HEK293 (cell line): ENCODE results near the gene KRAS.

Experiments used
- BCL11B ChIP-seq: fragments of 450-650 bp; formaldehyde crosslinking; IDR thresholded peaks from 2 replicates; pipeline ENCODE4 v1.5.1; 2016; ENCODE audit warnings: low read depth, missing biosample characterization, missing genetic modification characterization
- HOXD13 ChIP-seq: sonication (generic); formaldehyde crosslinking; IDR thresholded peaks from 2 replicates; pipeline ENCODE4 v1.8.0; 2022; ENCODE audit warnings: missing genetic modification reagents, borderline replicate concordance
- KLF7 ChIP-seq: fragments of 450-650 bp; formaldehyde crosslinking; IDR thresholded peaks from 2 replicates; pipeline ENCODE4 v1.5.1; 2016; ENCODE audit warnings: missing biosample characterization, missing genetic modification characterization, borderline replicate concordance
- KLF9 ChIP-seq: fragments of 450-650 bp; formaldehyde crosslinking; IDR thresholded peaks from 2 replicates; pipeline ENCODE4 v1.5.1; 2016; ENCODE audit warnings: missing biosample characterization, missing genetic modification characterization, low read depth
- OVOL3 ChIP-seq: fragments of 450-650 bp; formaldehyde crosslinking; IDR thresholded peaks from 2 replicates; pipeline ENCODE4 v1.5.1; 2016; ENCODE audit warnings: missing biosample characterization, missing genetic modification characterization
- ZBTB7A ChIP-seq: fragments of 450-650 bp; formaldehyde crosslinking; IDR thresholded peaks from 2 replicates; pipeline ENCODE4 v1.5.1; 2016; ENCODE audit warnings: low read depth, missing biosample characterization, missing genetic modification characterization
- ZEB2 ChIP-seq: fragments of 450-650 bp; formaldehyde crosslinking; IDR thresholded peaks from 2 replicates; pipeline ENCODE4 v1.5.1; 2016; ENCODE audit warnings: missing biosample characterization, missing genetic modification characterization
- ZFP69B ChIP-seq: fragments of 450-650 bp; formaldehyde crosslinking; IDR thresholded peaks from 2 replicates; pipeline ENCODE4 v1.5.1; 2016; ENCODE audit warnings: missing biosample characterization, missing genetic modification characterization
- ZNF10 ChIP-seq: fragments of 450-650 bp; formaldehyde crosslinking; IDR thresholded peaks from 2 replicates; pipeline ENCODE4 v1.5.1; 2017; ENCODE audit warnings: missing biosample characterization, missing genetic modification characterization
- ZNF132 ChIP-seq: fragments of 450-650 bp; formaldehyde crosslinking; IDR thresholded peaks from 2 replicates; pipeline ENCODE4 v1.5.1; 2017; ENCODE audit warnings: missing biosample characterization, missing genetic modification characterization, borderline replicate concordance
- ZNF133 ChIP-seq: fragments of 450-650 bp; formaldehyde crosslinking; IDR thresholded peaks from 2 replicates; pipeline ENCODE4 v1.5.1; 2016; ENCODE audit warnings: missing biosample characterization, missing genetic modification characterization
- ZNF221 ChIP-seq: fragments of 450-650 bp; formaldehyde crosslinking; IDR thresholded peaks from 2 replicates; pipeline ENCODE4 v1.5.1; 2017; ENCODE audit warnings: missing biosample characterization, missing genetic modification characterization, borderline replicate concordance
- ZNF324 ChIP-seq: fragments of 450-650 bp; formaldehyde crosslinking; IDR thresholded peaks from 2 replicates; pipeline ENCODE4 v1.5.1; 2016; ENCODE audit warnings: missing biosample characterization, missing genetic modification characterization
- ZNF350 ChIP-seq: fragments of 450-650 bp; formaldehyde crosslinking; IDR thresholded peaks from 2 replicates; pipeline ENCODE4 v1.5.0; 2017; ENCODE audit warnings: missing biosample characterization, mild to moderate bottlenecking, missing genetic modification characterization
- ZNF354C ChIP-seq: fragments of 450-650 bp; formaldehyde crosslinking; IDR thresholded peaks from 2 replicates; pipeline ENCODE4 v1.5.1; 2016; ENCODE audit warnings: missing biosample characterization, missing genetic modification characterization, low read depth, borderline replicate concordance
- ZNF561 ChIP-seq: fragments of 450-650 bp; IDR thresholded peaks from 2 replicates; pipeline ENCODE4 v1.5.1; 2018; ENCODE audit warnings: missing biosample characterization, missing genetic modification characterization, borderline replicate concordance
- ZNF626 ChIP-seq: fragments of 450-650 bp; sonication (Bioruptor Pico); formaldehyde crosslinking; IDR thresholded peaks from 2 replicates; pipeline ENCODE4 v1.5.1; 2018; ENCODE audit warnings: missing biosample characterization, missing genetic modification characterization, inconsistent platforms
- ZNF660 ChIP-seq: fragments of 450-650 bp; IDR thresholded peaks from 2 replicates; pipeline ENCODE4 v1.5.1; 2018; ENCODE audit warnings: missing biosample characterization, mild to moderate bottlenecking, missing genetic modification characterization
- ZNF747 ChIP-seq: fragments of 450-650 bp; formaldehyde crosslinking; IDR thresholded peaks from 2 replicates; pipeline ENCODE4 v1.5.1; 2016; ENCODE audit warnings: missing biosample characterization, missing genetic modification characterization
- ZNF768 ChIP-seq: fragments of 450-650 bp; formaldehyde crosslinking; IDR thresholded peaks from 2 replicates; pipeline ENCODE4 v1.5.1; 2018; ENCODE audit warnings: missing biosample characterization, mild to moderate bottlenecking, missing genetic modification characterization
- ZSCAN16 ChIP-seq: fragments of 450-650 bp; formaldehyde crosslinking; IDR thresholded peaks from 2 replicates; pipeline ENCODE4 v1.5.1; 2016; ENCODE audit warnings: missing biosample characterization, missing genetic modification characterization
- TF ChIP-seq, protein P1 (sequence below): fragments of 450-650 bp; formaldehyde crosslinking; IDR thresholded peaks from 2 replicates; pipeline ENCODE4 v1.5.1; 2016; ENCODE audit warnings: missing biosample characterization, missing genetic modification characterization
- TF ChIP-seq, protein P2 (sequence below): fragments of 450-650 bp; formaldehyde crosslinking; IDR thresholded peaks from 2 replicates; pipeline ENCODE4 v1.5.1; 2016; ENCODE audit warnings: missing biosample characterization, missing genetic modification characterization
- TF ChIP-seq, protein P3 (sequence below): fragments of 450-650 bp; formaldehyde crosslinking; IDR thresholded peaks from 2 replicates; pipeline ENCODE4 v1.5.1; 2016; ENCODE audit warnings: missing biosample characterization, missing genetic modification characterization, borderline replicate concordance
- TF ChIP-seq, protein P4 (sequence below): fragments of 450-650 bp; formaldehyde crosslinking; IDR thresholded peaks from 2 replicates; pipeline ENCODE4 v1.5.1; 2016; ENCODE audit warnings: missing biosample characterization, missing genetic modification characterization
- TF ChIP-seq, protein P5 (sequence below): fragments of 450-650 bp; formaldehyde crosslinking; IDR thresholded peaks from 2 replicates; pipeline ENCODE4; 2016; ENCODE audit warnings: missing biosample characterization, missing genetic modification characterization
- TF ChIP-seq, protein P6 (sequence below): fragments of 450-650 bp; IDR thresholded peaks from 2 replicates; pipeline ENCODE4 v1.5.1; 2018; ENCODE audit warnings: missing biosample characterization, mild to moderate bottlenecking, missing genetic modification characterization
- TF ChIP-seq, protein P7 (sequence below): fragments of 450-650 bp; formaldehyde crosslinking; IDR thresholded peaks from 2 replicates; pipeline ENCODE4 v1.5.1; 2017; ENCODE audit warnings: missing biosample characterization, missing genetic modification characterization

The KRAS gene

DNA sequence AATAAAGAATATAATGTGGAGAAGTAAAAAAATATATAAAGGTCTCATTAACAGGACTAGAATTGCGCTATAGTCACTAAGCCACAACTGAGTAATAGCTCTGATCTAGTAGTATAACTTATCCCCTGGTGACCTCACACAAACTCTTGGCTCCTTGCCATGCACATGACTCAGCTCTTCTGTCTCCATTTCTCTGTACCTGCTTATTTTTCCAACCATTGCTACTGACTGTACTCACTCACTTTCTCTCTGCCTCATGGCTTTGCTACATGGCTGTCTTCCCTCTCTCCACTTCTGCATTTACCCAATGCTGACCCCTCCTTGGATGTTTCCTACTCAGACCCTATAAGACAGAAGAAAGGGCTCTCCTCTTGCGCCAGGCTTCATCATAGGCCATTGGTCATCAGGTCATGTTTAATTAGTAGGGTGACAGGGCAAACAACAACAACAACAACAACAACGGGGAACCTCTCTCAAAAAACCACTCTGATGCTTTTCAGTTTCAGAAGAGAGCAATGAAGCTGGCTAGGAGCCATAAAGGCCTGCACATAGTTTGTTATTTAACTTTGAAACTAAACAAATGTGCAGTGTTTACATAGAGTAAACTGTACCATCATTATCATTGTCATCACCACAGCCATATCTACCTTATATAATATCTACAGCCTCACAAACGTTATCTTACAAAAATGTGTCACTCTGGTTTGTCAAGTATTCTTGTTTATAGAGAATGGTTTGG, 25.6 kb upstream of the KRAS start (continued):
- TF ChIP-seq ZNF561 (tag by site-specific recombination) (no peak), KLF9 (tag by site-specific recombination) (no peak), ZFP69B (tag by site-specific recombination) (no peak), ZNF10 (tag by site-specific recombination) (peak; percentile 71), ZNF626 (tag by site-specific recombination) (no peak), ZNF133 (tag by site-specific recombination) (no peak), OVOL3 (tag by site-specific recombination) (no peak), ZNF324 (tag by site-specific recombination) (0 out of 2 replicates have a peak, but pooled peaks have one; percentile 43), ZNF660 (tag by site-specific recombination) (peak; percentile 94), ZNF747 (tag by site-specific recombination) (no peak), HOXD13 (CRISPR knock-in tag) (no peak), ZNF350 (tag by site-specific recombination) (no peak), ZBTB7A (tag by site-specific recombination) (no peak), BCL11B (tag by site-specific recombination) (no peak; the same call in 1 of the 2 replicates), ZSCAN16 (no peak), ZNF132 (tag by site-specific recombination) (no peak), ZNF221 (no peak), ZNF768 (tag by site-specific recombination) (no peak), ZEB2 (tag by site-specific recombination) (peak; percentile 44; the same call in 1 of the 2 replicates), KLF7 (tag by site-specific recombination) (no peak), ZNF354C (tag by site-specific recombination) (no peak)
- TF ChIP-seq, protein P1, sequence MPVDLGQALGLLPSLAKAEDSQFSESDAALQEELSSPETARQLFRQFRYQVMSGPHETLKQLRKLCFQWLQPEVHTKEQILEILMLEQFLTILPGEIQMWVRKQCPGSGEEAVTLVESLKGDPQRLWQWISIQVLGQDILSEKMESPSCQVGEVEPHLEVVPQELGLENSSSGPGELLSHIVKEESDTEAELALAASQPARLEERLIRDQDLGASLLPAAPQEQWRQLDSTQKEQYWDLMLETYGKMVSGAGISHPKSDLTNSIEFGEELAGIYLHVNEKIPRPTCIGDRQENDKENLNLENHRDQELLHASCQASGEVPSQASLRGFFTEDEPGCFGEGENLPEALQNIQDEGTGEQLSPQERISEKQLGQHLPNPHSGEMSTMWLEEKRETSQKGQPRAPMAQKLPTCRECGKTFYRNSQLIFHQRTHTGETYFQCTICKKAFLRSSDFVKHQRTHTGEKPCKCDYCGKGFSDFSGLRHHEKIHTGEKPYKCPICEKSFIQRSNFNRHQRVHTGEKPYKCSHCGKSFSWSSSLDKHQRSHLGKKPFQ (tag by site-specific recombination), result no peak
- TF ChIP-seq, protein P2, sequence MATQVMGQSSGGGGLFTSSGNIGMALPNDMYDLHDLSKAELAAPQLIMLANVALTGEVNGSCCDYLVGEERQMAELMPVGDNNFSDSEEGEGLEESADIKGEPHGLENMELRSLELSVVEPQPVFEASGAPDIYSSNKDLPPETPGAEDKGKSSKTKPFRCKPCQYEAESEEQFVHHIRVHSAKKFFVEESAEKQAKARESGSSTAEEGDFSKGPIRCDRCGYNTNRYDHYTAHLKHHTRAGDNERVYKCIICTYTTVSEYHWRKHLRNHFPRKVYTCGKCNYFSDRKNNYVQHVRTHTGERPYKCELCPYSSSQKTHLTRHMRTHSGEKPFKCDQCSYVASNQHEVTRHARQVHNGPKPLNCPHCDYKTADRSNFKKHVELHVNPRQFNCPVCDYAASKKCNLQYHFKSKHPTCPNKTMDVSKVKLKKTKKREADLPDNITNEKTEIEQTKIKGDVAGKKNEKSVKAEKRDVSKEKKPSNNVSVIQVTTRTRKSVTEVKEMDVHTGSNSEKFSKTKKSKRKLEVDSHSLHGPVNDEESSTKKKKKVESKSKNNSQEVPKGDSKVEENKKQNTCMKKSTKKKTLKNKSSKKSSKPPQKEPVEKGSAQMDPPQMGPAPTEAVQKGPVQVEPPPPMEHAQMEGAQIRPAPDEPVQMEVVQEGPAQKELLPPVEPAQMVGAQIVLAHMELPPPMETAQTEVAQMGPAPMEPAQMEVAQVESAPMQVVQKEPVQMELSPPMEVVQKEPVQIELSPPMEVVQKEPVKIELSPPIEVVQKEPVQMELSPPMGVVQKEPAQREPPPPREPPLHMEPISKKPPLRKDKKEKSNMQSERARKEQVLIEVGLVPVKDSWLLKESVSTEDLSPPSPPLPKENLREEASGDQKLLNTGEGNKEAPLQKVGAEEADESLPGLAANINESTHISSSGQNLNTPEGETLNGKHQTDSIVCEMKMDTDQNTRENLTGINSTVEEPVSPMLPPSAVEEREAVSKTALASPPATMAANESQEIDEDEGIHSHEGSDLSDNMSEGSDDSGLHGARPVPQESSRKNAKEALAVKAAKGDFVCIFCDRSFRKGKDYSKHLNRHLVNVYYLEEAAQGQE (tag by site-specific recombination), result no peak
- TF ChIP-seq, protein P3, sequence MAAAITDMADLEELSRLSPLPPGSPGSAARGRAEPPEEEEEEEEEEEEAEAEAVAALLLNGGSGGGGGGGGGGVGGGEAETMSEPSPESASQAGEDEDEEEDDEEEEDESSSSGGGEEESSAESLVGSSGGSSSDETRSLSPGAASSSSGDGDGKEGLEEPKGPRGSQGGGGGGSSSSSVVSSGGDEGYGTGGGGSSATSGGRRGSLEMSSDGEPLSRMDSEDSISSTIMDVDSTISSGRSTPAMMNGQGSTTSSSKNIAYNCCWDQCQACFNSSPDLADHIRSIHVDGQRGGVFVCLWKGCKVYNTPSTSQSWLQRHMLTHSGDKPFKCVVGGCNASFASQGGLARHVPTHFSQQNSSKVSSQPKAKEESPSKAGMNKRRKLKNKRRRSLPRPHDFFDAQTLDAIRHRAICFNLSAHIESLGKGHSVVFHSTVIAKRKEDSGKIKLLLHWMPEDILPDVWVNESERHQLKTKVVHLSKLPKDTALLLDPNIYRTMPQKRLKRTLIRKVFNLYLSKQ (tag by site-specific recombination), result no peak
- TF ChIP-seq, protein P4, sequence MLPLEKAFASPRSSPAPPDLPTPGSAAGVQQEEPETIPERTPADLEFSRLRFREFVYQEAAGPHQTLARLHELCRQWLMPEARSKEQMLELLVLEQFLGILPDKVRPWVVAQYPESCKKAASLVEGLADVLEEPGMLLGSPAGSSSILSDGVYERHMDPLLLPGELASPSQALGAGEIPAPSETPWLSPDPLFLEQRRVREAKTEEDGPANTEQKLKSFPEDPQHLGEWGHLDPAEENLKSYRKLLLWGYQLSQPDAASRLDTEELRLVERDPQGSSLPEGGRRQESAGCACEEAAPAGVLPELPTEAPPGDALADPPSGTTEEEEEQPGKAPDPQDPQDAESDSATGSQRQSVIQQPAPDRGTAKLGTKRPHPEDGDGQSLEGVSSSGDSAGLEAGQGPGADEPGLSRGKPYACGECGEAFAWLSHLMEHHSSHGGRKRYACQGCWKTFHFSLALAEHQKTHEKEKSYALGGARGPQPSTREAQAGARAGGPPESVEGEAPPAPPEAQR (tag by site-specific recombination), result no peak
- TF ChIP-seq, protein P5, sequence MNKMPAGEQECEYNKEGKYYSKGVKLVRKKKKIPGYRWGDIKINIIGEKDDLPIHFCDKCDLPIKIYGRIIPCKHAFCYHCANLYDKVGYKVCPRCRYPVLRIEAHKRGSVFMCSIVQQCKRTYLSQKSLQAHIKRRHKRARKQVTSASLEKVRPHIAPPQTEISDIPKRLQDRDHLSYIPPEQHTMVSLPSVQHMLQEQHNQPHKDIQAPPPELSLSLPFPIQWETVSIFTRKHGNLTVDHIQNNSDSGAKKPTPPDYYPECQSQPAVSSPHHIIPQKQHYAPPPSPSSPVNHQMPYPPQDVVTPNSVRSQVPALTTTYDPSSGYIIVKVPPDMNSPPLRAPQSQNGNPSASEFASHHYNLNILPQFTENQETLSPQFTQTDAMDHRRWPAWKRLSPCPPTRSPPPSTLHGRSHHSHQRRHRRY (tag by site-specific recombination), result no peak
- TF ChIP-seq, protein P6, sequence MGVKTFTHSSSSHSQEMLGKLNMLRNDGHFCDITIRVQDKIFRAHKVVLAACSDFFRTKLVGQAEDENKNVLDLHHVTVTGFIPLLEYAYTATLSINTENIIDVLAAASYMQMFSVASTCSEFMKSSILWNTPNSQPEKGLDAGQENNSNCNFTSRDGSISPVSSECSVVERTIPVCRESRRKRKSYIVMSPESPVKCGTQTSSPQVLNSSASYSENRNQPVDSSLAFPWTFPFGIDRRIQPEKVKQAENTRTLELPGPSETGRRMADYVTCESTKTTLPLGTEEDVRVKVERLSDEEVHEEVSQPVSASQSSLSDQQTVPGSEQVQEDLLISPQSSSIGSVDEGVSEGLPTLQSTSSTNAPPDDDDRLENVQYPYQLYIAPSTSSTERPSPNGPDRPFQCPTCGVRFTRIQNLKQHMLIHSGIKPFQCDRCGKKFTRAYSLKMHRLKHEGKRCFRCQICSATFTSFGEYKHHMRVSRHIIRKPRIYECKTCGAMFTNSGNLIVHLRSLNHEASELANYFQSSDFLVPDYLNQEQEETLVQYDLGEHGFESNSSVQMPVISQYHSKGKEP, result peak; percentile 57; the same call in 1 of the 2 replicates
- TF ChIP-seq, protein P7, sequence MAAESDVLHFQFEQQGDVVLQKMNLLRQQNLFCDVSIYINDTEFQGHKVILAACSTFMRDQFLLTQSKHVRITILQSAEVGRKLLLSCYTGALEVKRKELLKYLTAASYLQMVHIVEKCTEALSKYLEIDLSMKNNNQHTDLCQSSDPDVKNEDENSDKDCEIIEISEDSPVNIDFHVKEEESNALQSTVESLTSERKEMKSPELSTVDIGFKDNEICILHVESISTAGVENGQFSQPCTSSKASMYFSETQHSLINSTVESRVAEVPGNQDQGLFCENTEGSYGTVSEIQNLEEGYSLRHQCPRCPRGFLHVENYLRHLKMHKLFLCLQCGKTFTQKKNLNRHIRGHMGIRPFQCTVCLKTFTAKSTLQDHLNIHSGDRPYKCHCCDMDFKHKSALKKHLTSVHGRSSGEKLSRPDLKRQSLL (tag by site-specific recombination), result no peak
